Measurements from ENCODE around the gene DMP1. TPM values are rescaled to one million over a fixed set of nuclear protein-coding genes. Genes with fewer than 3 reads are reported as not detected.

DMP1 gene
- total RNA-seq, 1 donor from 2014 or later = not detected

GRCh38 chr4:87697272-87697671 lies 47.2 kb downstream of the DMP1 start:
- TF ChIP-seq CTCF (IDR thresholded peaks at IDR 0.05) = no peak
- H3K27me3 Mint-ChIP-seq (ENCODE audit: unreplicated experiment) = peaks cover 9% of the 10 kb centered on the region
- peaks cover 8% of the 10 kb centered on the region for H3K9me3 Mint-ChIP-seq (ENCODE audit: unreplicated experiment)
- no peak overlapping the region for H3K27ac Mint-ChIP-seq (ENCODE audit: unreplicated experiment)
- H3K4me1 Mint-ChIP-seq (ENCODE audit: unreplicated experiment) = no peaks in the 10 kb centered on the region
- DNase-seq (ENCODE audit: extremely low spot score, unreplicated experiment) = no peak
- no peaks in the 10 kb centered on the region for H3K36me3 Mint-ChIP-seq (ENCODE audit: unreplicated experiment)
- no peak overlapping the region for H3K4me3 Mint-ChIP-seq (ENCODE audit: unreplicated experiment)

- no peak for TF ChIP-seq CTCF (IDR thresholded peaks at IDR 0.05)
- no peak for DNase-seq (ENCODE audit: extremely low spot score, unreplicated experiment)
- H3K27me3 Mint-ChIP-seq (ENCODE audit: unreplicated experiment) = peaks cover 9% of the 10 kb centered on the region
- no peak overlapping the region for H3K27ac Mint-ChIP-seq (ENCODE audit: unreplicated experiment)
- no peaks in the 10 kb centered on the region for H3K4me1 Mint-ChIP-seq (ENCODE audit: unreplicated experiment)
- H3K36me3 Mint-ChIP-seq (ENCODE audit: unreplicated experiment) = no peaks in the 10 kb centered on the region
- no peak overlapping the region for H3K4me3 Mint-ChIP-seq (ENCODE audit: unreplicated experiment)
- peaks cover 6% of the 10 kb centered on the region for H3K9me3 Mint-ChIP-seq (ENCODE audit: unreplicated experiment)
Observed at GRCh38 chr4:87697945-87698344, 47.9 kb downstream of the DMP1 start.

GRCh38 chr4:87698394-87698793 lies 48.3 kb downstream of the DMP1 start:
- DNase-seq (ENCODE audit: extremely low spot score, unreplicated experiment) = no peak
- Mint-ChIP-seq H3K4me1 (ENCODE audit: unreplicated experiment) (peaks cover under 1% of the 10 kb centered on the region), H3K27ac (ENCODE audit: unreplicated experiment) (no peak overlapping the region), H3K9me3 (ENCODE audit: unreplicated experiment) (peaks cover 1% of the 10 kb centered on the region), H3K36me3 (ENCODE audit: unreplicated experiment) (no peaks in the 10 kb centered on the region), H3K27me3 (ENCODE audit: unreplicated experiment) (peaks cover 9% of the 10 kb centered on the region), H3K4me3 (ENCODE audit: unreplicated experiment) (no peak overlapping the region)
- TF ChIP-seq CTCF (IDR thresholded peaks at IDR 0.05) = no peak

- Mint-ChIP-seq H3K27ac (ENCODE audit: unreplicated experiment) (no peak overlapping the region), H3K9me3 (ENCODE audit: unreplicated experiment) (no peaks in the 10 kb centered on the region), H3K4me3 (ENCODE audit: unreplicated experiment) (no peak overlapping the region), H3K36me3 (ENCODE audit: unreplicated experiment) (no peaks in the 10 kb centered on the region), H3K4me1 (ENCODE audit: unreplicated experiment) (peaks cover 12% of the 10 kb centered on the region), H3K27me3 (ENCODE audit: unreplicated experiment) (peaks cover 2% of the 10 kb centered on the region)
- no peak for DNase-seq (ENCODE audit: extremely low spot score, unreplicated experiment)
- no peak for TF ChIP-seq CTCF (IDR thresholded peaks at IDR 0.05)
Observed at GRCh38 chr4:87704001-87704400, 53.9 kb downstream of the DMP1 start.

GRCh38 chr4:87707279-87707918 lies 57.3 kb downstream of the DMP1 start:
- TF ChIP-seq CTCF (IDR thresholded peaks at IDR 0.05) = no peak
- Mint-ChIP-seq H3K4me3 (ENCODE audit: unreplicated experiment) (no peak overlapping the region), H3K9me3 (ENCODE audit: unreplicated experiment) (peaks cover 4% of the 10 kb centered on the region), H3K4me1 (ENCODE audit: unreplicated experiment) (peaks cover 12% of the 10 kb centered on the region), H3K36me3 (ENCODE audit: unreplicated experiment) (no peaks in the 10 kb centered on the region), H3K27me3 (ENCODE audit: unreplicated experiment) (peaks cover 3% of the 10 kb centered on the region), H3K27ac (ENCODE audit: unreplicated experiment) (no peak overlapping the region)
- DNase-seq (ENCODE audit: extremely low spot score, unreplicated experiment) = no peak

Other genes with a start within 250 kb of the DMP1 start
- 23.6 and 25.5 TPM in 2 replicates for gene NUDT9, start 227.7 kb upstream of the DMP1 start, total RNA-seq
- 4.0 TPM in 2 replicates for gene SPARCL1, start 120.9 kb upstream of the DMP1 start, total RNA-seq
- gene DSPP, start 41.8 kb upstream of the DMP1 start, total RNA-seq = not detected in 2 replicates
- gene IBSP, start 149.3 kb downstream of the DMP1 start, total RNA-seq = not detected in 2 replicates
- gene MEPE, start 182.7 kb downstream of the DMP1 start, total RNA-seq = not detected in 2 replicates